Lower lobe of right lung (tissue), 2 donors: Measurements from ENCODE around the gene DEPDC1. TPM values are rescaled to one million over a fixed set of nuclear protein-coding genes. Genes with fewer than 3 reads are reported as not detected.

Experiments used
- ATAC-seq, 2 donors: fragments of 200-7000 bp; cut with Tn5 transposase; one replicate each; pipeline ENCODE4 v1.9.1; 2020 to 2022; ENCODE audit warnings: mild to moderate bottlenecking in 2 of 2, moderate library complexity in 2 of 2
- DNase-seq: peaks from one replicate; pipeline ENCODE4 v3.0.0-alpha.2; 2020
- H3K27ac ChIP-seq: fragments of 200-600 bp; one replicate; pipeline ENCODE4 v1.8.0; 2022
- H3K27me3 ChIP-seq: fragments of 200-600 bp; one replicate; pipeline ENCODE4 v1.8.0; 2022; ENCODE audit warnings: low read depth
- H3K36me3 ChIP-seq: fragments of 200-600 bp; one replicate; pipeline ENCODE4 v1.8.0; 2022; ENCODE audit warnings: mild to moderate bottlenecking
- H3K4me1 ChIP-seq: fragments of 200-600 bp; one replicate; pipeline ENCODE4 v1.8.0; 2022
- H3K4me3 ChIP-seq: fragments of 200-600 bp; one replicate; pipeline ENCODE4 v1.8.0; 2022; ENCODE audit warnings: mild to moderate bottlenecking
- H3K9me3 ChIP-seq: fragments of 200-600 bp; one replicate; pipeline ENCODE4 v1.8.0; 2022
- intact Hi-C: fragments of 100-400 bp; cut with DNase I; formaldehyde crosslinking; loops from one replicate; pipeline ENCODE4 v1.11.0; 2022
- total RNA-seq: library from RNA; stranded (reverse); fragmentation: NEBNext Ultra II Directional; extraction: Animal tissue kit (Norgen Biotek cat#: 25700); gene quantifications from one replicate; pipeline ENCODE4 v1.2.1, GENCODE V29; 2021
- TF ChIP-seq, protein P1 (sequence below): fragments of 200-600 bp; IDR thresholded peaks from one replicate; pipeline ENCODE4 v1.8.0; 2022; ENCODE audit warnings: antibody characterized with exemption, mild to moderate bottlenecking
- donor health status: DM: no; HTN: yes; CAD: no; lungs with severe emphysema.

DEPDC1 gene
- total RNA-seq, 1 donor from 2014 or later, result 1.2 TPM

DNA sequence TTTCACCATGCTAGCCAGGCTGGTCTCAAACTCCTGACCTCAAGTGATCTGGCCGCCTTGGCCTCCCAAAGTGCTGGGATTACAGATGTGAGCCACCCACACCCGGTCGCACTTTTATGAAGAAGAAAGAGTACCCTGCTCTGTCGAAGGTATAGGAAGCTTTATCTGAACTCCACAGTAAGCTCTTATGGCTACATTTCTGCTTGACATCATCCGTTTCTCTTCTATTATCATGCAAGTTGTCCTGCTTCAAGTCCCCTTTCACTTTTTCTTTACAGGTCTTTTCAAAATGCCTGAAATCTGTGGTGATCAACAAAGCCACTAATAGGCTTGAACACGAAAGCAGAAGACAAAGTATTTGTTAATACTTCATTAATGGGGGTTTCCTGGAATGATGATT lies 51.2 kb downstream of the DEPDC1 start:
- Histone ChIP-seq H3K4me1 (no peaks in the 10 kb centered on the region), H3K36me3 (no peaks in the 10 kb centered on the region), H3K27me3 (no peaks in the 10 kb centered on the region), H3K4me3 (no peak overlapping the region), H3K27ac (no peak overlapping the region), H3K9me3 (no peaks in the 10 kb centered on the region)
- no peak for DNase-seq
- intact Hi-C loops, result no loop called here
- TF ChIP-seq, protein P1, sequence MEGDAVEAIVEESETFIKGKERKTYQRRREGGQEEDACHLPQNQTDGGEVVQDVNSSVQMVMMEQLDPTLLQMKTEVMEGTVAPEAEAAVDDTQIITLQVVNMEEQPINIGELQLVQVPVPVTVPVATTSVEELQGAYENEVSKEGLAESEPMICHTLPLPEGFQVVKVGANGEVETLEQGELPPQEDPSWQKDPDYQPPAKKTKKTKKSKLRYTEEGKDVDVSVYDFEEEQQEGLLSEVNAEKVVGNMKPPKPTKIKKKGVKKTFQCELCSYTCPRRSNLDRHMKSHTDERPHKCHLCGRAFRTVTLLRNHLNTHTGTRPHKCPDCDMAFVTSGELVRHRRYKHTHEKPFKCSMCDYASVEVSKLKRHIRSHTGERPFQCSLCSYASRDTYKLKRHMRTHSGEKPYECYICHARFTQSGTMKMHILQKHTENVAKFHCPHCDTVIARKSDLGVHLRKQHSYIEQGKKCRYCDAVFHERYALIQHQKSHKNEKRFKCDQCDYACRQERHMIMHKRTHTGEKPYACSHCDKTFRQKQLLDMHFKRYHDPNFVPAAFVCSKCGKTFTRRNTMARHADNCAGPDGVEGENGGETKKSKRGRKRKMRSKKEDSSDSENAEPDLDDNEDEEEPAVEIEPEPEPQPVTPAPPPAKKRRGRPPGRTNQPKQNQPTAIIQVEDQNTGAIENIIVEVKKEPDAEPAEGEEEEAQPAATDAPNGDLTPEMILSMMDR, result no peak
- no peak for ATAC-seq

DNA sequence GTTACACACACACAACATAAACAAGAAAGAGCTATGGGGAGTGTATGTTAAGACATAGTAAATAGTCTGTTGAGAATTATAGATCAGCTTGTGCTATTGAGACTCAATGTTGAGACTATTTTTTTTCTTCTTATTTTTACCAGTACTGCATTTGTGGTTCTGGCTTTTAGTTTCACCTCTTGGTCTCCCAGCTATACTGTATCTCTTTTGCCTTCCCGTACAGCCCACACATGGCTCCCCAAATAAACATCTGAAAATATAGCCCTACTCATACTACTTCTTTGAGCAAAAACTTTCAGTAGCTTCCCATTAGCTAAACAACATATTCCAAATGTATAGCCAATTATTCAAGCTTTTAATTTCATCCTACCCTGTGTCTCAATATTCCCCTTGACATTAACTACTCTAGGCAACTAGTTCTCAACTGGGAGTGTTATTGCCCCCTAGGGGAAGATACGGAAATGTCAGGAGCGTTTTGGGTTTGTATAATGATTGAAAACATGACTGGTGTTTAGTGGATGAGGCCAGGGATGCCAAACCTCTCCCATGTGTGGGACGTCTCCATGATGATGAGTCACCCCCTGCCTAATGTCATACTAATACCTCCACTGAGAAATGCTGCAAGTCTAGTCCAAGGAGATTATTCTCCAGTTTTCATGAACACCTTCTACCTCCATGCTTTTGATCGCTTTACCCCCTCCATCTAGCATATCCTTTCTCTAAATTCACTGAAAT lies 53.9 kb downstream of the DEPDC1 start:
- intact Hi-C loops, result no loop called here
- H3K9me3 ChIP-seq, result no peaks in the 10 kb centered on the region
- TF ChIP-seq, protein P1, result peak; percentile 48
- no peaks in the 10 kb centered on the region for H3K36me3 ChIP-seq
- ATAC-seq (peak; percentile 38 to 59), DNase-seq (no peak)
- H3K4me1 ChIP-seq, result no peaks in the 10 kb centered on the region
- no peaks in the 10 kb centered on the region for H3K27me3 ChIP-seq
- H3K4me3 ChIP-seq, result no peak overlapping the region
- no peak overlapping the region for H3K27ac ChIP-seq

DNA sequence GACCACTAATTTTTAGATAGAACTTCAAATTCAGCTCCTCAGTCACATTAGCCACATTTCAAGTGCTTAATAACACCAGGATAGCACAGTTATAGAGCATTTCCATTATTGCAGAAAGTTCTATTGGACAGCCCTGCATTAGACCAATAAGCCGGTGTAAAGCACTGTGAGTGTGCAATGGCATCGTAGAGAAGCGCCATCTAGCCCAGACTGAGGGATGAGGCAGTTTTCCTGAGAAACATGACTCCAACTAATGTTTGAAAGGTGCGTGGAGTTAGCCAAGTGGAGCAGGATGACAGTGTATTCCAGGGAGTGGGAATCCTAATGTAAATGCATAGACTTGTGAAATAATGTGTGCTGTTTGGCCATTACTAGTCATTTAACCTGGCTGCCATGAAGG lies 54.9 kb downstream of the DEPDC1 start:
- no peaks in the 10 kb centered on the region for H3K36me3 ChIP-seq
- no peaks in the 10 kb centered on the region for H3K27me3 ChIP-seq
- intact Hi-C loops, result no loop called here
- H3K4me3 ChIP-seq, result no peak overlapping the region
- TF ChIP-seq, protein P1, result no peak
- H3K27ac ChIP-seq, result no peak overlapping the region
- DNase-seq (no peak), ATAC-seq (no peak)
- no peaks in the 10 kb centered on the region for H3K9me3 ChIP-seq
- no peaks in the 10 kb centered on the region for H3K4me1 ChIP-seq

DNA sequence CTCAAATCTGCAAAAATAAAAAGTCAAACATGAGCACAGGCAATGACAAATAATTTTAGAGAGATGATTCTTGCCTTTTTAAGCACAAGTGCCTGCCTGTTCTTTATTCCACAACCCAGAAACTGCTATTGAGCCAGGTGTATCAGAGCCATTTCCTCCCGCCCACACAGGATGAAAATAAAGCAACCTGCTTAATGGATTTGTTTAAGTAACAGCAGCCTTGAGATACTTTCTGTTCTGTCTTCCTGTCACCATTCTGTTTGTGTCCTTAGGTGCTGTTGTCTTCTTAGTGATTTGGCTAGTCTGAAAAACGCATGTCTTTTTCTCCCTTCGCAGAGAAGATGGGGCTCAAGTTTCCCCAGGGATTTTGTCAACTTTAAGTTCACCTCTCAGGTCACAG lies 58.6 kb downstream of the DEPDC1 start:
- no peak overlapping the region for H3K27ac ChIP-seq
- DNase-seq (no peak), ATAC-seq (no peak)
- TF ChIP-seq, protein P1, result no peak
- H3K9me3 ChIP-seq, result no peaks in the 10 kb centered on the region
- H3K27me3 ChIP-seq, result no peaks in the 10 kb centered on the region
- intact Hi-C loops, result no loop called here
- no peaks in the 10 kb centered on the region for H3K36me3 ChIP-seq
- no peak overlapping the region for H3K4me3 ChIP-seq
- no peaks in the 10 kb centered on the region for H3K4me1 ChIP-seq

DNA sequence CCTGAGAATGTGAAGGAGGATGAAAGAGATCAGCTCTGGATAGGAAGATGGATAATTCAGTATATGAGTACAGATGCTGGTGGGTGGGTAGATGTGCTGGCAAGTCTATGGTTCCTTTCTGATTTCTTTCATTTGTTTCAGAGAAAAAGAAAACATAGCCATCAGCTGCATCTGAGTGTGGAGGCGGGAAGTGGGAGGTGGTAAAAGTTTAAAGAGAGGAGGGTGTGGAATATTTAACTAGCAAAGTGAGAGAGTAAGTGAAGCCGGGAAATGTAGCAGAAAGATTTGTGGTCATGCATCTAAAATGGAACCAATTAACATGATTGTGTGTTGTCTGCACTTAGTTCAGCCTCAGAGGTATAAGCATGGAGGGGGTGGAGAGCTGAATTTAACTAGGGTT lies 63.5 kb downstream of the DEPDC1 start:
- H3K27ac ChIP-seq, result no peak overlapping the region
- DNase-seq, result no peak
- intact Hi-C loops, result no loop called here
- H3K4me1 ChIP-seq, result no peaks in the 10 kb centered on the region
- no peak for ATAC-seq
- H3K27me3 ChIP-seq, result no peaks in the 10 kb centered on the region
- no peaks in the 10 kb centered on the region for H3K36me3 ChIP-seq
- no peak overlapping the region for H3K4me3 ChIP-seq
- no peaks in the 10 kb centered on the region for H3K9me3 ChIP-seq
- TF ChIP-seq, protein P1, result no peak
